Measurements from ENCODE around the gene CLDND2. TPM values are rescaled to one million over a fixed set of nuclear protein-coding genes. Genes with fewer than 3 reads are reported as not detected.

CLDND2 gene
- total RNA-seq, 1 donor from 2014 or later = 0.97 TPM

GRCh38 chr19:51333836-51334460, 34.9 kb downstream of the CLDND2 start:
- DNase-seq (ENCODE audit: extremely low spot score, unreplicated experiment) = no peak
- Mint-ChIP-seq H3K27ac (no peak overlapping the region), H3K4me1 (ENCODE audit: unreplicated experiment) (peaks cover 4% of the 10 kb centered on the region), H3K36me3 (peaks cover 15% of the 10 kb centered on the region), H3K27me3 (peaks cover 3% of the 10 kb centered on the region), H3K9me3 (no peaks in the 10 kb centered on the region), H3K4me3 (no peak overlapping the region)
- TF ChIP-seq CTCF (conservative IDR thresholded peaks at IDR 0.05) = no peak

- TF ChIP-seq CTCF (conservative IDR thresholded peaks at IDR 0.05) = no peak
- no peak for DNase-seq (ENCODE audit: extremely low spot score, unreplicated experiment)
- no peak overlapping the region for H3K27ac Mint-ChIP-seq
- H3K9me3 Mint-ChIP-seq = no peaks in the 10 kb centered on the region
- H3K36me3 Mint-ChIP-seq = peaks cover 15% of the 10 kb centered on the region
- no peak overlapping the region for H3K4me3 Mint-ChIP-seq
- H3K4me1 Mint-ChIP-seq (ENCODE audit: unreplicated experiment) = no peaks in the 10 kb centered on the region
- peaks cover 6% of the 10 kb centered on the region for H3K27me3 Mint-ChIP-seq
These were observed 37.1 kb downstream of the CLDND2 start for GRCh38 chr19:51331716-51332115.

- H3K36me3 Mint-ChIP-seq = peaks cover 15% of the 10 kb centered on the region
These were observed 37.6 kb downstream of the CLDND2 start for GRCh38 chr19:51331193-51331592.

GRCh38 chr19:51330366-51330765, 38.4 kb downstream of the CLDND2 start:
- Mint-ChIP-seq H3K27ac (no peak overlapping the region), H3K4me1 (ENCODE audit: unreplicated experiment) (no peaks in the 10 kb centered on the region), H3K4me3 (no peak overlapping the region), H3K27me3 (peaks cover 6% of the 10 kb centered on the region), H3K9me3 (no peaks in the 10 kb centered on the region), H3K36me3 (peaks cover 15% of the 10 kb centered on the region)
- DNase-seq (ENCODE audit: extremely low spot score, unreplicated experiment) = no peak
- TF ChIP-seq CTCF (conservative IDR thresholded peaks at IDR 0.05) = no peak

More at GRCh38 chr19:51331193-51331592, 37.6 kb downstream of the CLDND2 start:
- no peaks in the 10 kb centered on the region for H3K4me1 Mint-ChIP-seq (ENCODE audit: unreplicated experiment)
- no peak overlapping the region for H3K4me3 Mint-ChIP-seq
- no peaks in the 10 kb centered on the region for H3K9me3 Mint-ChIP-seq
- DNase-seq (ENCODE audit: extremely low spot score, unreplicated experiment) = no peak
- peaks cover 6% of the 10 kb centered on the region for H3K27me3 Mint-ChIP-seq
- H3K27ac Mint-ChIP-seq = no peak overlapping the region
- TF ChIP-seq CTCF (conservative IDR thresholded peaks at IDR 0.05) = no peak

- TF ChIP-seq CTCF (conservative IDR thresholded peaks at IDR 0.05) = no peak
- H3K4me1 Mint-ChIP-seq (ENCODE audit: unreplicated experiment) = no peaks in the 10 kb centered on the region
- H3K4me3 Mint-ChIP-seq = no peak overlapping the region
- peaks cover 6% of the 10 kb centered on the region for H3K27me3 Mint-ChIP-seq
- no peak overlapping the region for H3K27ac Mint-ChIP-seq
- H3K36me3 Mint-ChIP-seq = peaks cover 15% of the 10 kb centered on the region
- DNase-seq (ENCODE audit: extremely low spot score, unreplicated experiment) = no peak
- H3K9me3 Mint-ChIP-seq = no peaks in the 10 kb centered on the region
These were observed 39.4 kb downstream of the CLDND2 start for GRCh38 chr19:51329411-51329810.
